ENCODE results near the gene BMPER. TPM values are rescaled to one million over a fixed set of nuclear protein-coding genes. Genes with fewer than 3 reads are reported as not detected.
A peak's percentile ranks its signal among the peaks of the same experiment; 100 is the strongest.

Gene BMPER
- total RNA-seq, 1 experiment from 2014 or later, result not detected

- no peaks in the 10 kb centered on the region for H3K36me3 Mint-ChIP-seq (ENCODE audit: insufficient read depth, unreplicated experiment)
- ChIA-PET POLR2A (no interaction called here), CTCF (no interaction called here)
- no peaks in the 10 kb centered on the region for H3K4me1 Mint-ChIP-seq (ENCODE audit: low read depth, unreplicated experiment)
- H3K27me3 ChIP-seq (replicated peaks; ENCODE audit: control insufficient read depth, insufficient read depth, low read length), result 0 out of 2 replicates have a peak, but pooled peaks cover 2% of the 10 kb centered on the region
- DNase-seq, result peak in 1 of 2 experiments; percentile 11
- peaks cover 38% of the 10 kb centered on the region for H3K27me3 Mint-ChIP-seq (ENCODE audit: insufficient read depth, unreplicated experiment)
- TF ChIP-seq, protein P1, sequence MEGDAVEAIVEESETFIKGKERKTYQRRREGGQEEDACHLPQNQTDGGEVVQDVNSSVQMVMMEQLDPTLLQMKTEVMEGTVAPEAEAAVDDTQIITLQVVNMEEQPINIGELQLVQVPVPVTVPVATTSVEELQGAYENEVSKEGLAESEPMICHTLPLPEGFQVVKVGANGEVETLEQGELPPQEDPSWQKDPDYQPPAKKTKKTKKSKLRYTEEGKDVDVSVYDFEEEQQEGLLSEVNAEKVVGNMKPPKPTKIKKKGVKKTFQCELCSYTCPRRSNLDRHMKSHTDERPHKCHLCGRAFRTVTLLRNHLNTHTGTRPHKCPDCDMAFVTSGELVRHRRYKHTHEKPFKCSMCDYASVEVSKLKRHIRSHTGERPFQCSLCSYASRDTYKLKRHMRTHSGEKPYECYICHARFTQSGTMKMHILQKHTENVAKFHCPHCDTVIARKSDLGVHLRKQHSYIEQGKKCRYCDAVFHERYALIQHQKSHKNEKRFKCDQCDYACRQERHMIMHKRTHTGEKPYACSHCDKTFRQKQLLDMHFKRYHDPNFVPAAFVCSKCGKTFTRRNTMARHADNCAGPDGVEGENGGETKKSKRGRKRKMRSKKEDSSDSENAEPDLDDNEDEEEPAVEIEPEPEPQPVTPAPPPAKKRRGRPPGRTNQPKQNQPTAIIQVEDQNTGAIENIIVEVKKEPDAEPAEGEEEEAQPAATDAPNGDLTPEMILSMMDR (IDR thresholded peaks at IDR 0.05; ENCODE audit: insufficient read depth in 1 of 2, low read depth in 1 of 2, low read length in 1 of 2, severe bottlenecking in 1 of 2, unreplicated experiment in 1 of 2), result no peak
- H3K4me1 ChIP-seq, result 0 out of 2 replicates have a peak, but pooled peaks cover 3% of the 10 kb centered on the region
- H3K4me3 Mint-ChIP-seq (ENCODE audit: unreplicated experiment), result peak overlapping the region; percentile 72
- H3K4me3 ChIP-seq (ENCODE audit: low read depth, low read length), result peak overlapping the region; percentile 37
- H3K36me3 ChIP-seq (ENCODE audit: control insufficient read depth, insufficient read depth, low read length), result no peaks in the 10 kb centered on the region
- H3K9me3 Mint-ChIP-seq (ENCODE audit: unreplicated experiment), result no peaks in the 10 kb centered on the region
- intact Hi-C loops (cut with micrococcal nuclease; ENCODE audit: unreplicated experiment), result loop anchor here (10.0 kb wide), 1 partner anchor 719 kb away; no protein-coding TSS in a partner anchor
- no TSS peak for BruUV-seq (replicated peaks)
- no peak overlapping the region for H3K27ac Mint-ChIP-seq (ENCODE audit: unreplicated experiment)
- no peaks in the 10 kb centered on the region for H3K9me3 ChIP-seq
Observed at GRCh38 chr7:33903791-33904680, 1.3 kb upstream of the BMPER start.

- POLR2A ChIA-PET, result no interaction called here
- TF ChIP-seq, protein P1 (IDR thresholded peaks at IDR 0.05; ENCODE audit: insufficient read depth in 1 of 2, low read depth in 1 of 2, low read length in 1 of 2, severe bottlenecking in 1 of 2, unreplicated experiment in 1 of 2), result no peak
- no peaks in the 10 kb centered on the region for H3K4me1 Mint-ChIP-seq (ENCODE audit: low read depth, unreplicated experiment)
- H3K27ac Mint-ChIP-seq (ENCODE audit: unreplicated experiment), result no peak overlapping the region
- H3K27me3 Mint-ChIP-seq (ENCODE audit: insufficient read depth, unreplicated experiment), result peaks cover 35% of the 10 kb centered on the region
- no peaks in the 10 kb centered on the region for H3K36me3 ChIP-seq (ENCODE audit: control insufficient read depth, insufficient read depth, low read length)
- 0 out of 2 replicates have a peak, but pooled peaks cover 3% of the 10 kb centered on the region for H3K4me1 ChIP-seq
- no peaks in the 10 kb centered on the region for H3K36me3 Mint-ChIP-seq (ENCODE audit: insufficient read depth, unreplicated experiment)
- H3K4me3 ChIP-seq (ENCODE audit: low read depth, low read length), result peak overlapping the region; percentile 37
- no peaks in the 10 kb centered on the region for H3K9me3 Mint-ChIP-seq (ENCODE audit: unreplicated experiment)
- intact Hi-C loops (cut with micrococcal nuclease; ENCODE audit: unreplicated experiment), result loop anchor here (10.0 kb wide), 1 partner anchor 720 kb away; no protein-coding TSS in a partner anchor
- DNase-seq, result peak in 1 of 2 experiments; percentile 34
- peak overlapping the region; percentile 72 for H3K4me3 Mint-ChIP-seq (ENCODE audit: unreplicated experiment)
- CTCF ChIA-PET, result interaction anchor here (1.1 kb wide), 1 partner anchor 29 kb away, joined by 4 read pairs; no protein-coding TSS in a partner anchor
- 0 out of 2 replicates have a peak, but pooled peaks cover 2% of the 10 kb centered on the region for H3K27me3 ChIP-seq (replicated peaks; ENCODE audit: control insufficient read depth, insufficient read depth, low read length)
- BruUV-seq (replicated peaks), result no TSS peak
- no peaks in the 10 kb centered on the region for H3K9me3 ChIP-seq
Observed at GRCh38 chr7:33904681-33905388, 504 bp upstream of the BMPER start.

DNA sequence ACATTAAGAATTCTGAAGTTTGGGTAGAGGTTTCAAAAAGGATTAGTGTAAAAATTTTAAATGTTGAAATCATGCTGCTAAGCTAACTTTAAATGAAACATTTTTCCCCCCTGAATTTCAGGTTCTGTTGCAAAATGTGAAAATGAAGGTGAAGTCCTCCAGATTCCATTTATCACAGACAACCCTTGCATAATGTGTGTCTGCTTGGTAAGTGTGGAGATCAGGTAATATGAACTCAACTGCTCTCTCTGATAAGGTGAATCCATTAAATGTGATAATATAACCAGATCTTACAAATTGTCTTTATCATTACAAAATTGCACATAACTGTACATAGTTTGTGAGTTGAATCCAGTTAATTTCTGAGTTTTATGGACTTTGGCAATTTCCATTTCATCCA, 1.4 kb downstream of the BMPER start:
- Mint-ChIP-seq H3K36me3 (ENCODE audit: insufficient read depth, unreplicated experiment) (no peaks in the 10 kb centered on the region), H3K27ac (ENCODE audit: unreplicated experiment) (no peak overlapping the region), H3K27me3 (ENCODE audit: insufficient read depth, unreplicated experiment) (peaks cover 37% of the 10 kb centered on the region), H3K4me3 (ENCODE audit: unreplicated experiment) (no peak overlapping the region), H3K9me3 (ENCODE audit: unreplicated experiment) (no peaks in the 10 kb centered on the region), H3K4me1 (ENCODE audit: low read depth, unreplicated experiment) (no peaks in the 10 kb centered on the region)
- H3K9me3 ChIP-seq, result no peaks in the 10 kb centered on the region
- ChIA-PET CTCF (no interaction called here), POLR2A (no interaction called here)
- 0 out of 2 replicates have a peak, but pooled peaks cover 2% of the 10 kb centered on the region for H3K27me3 ChIP-seq (replicated peaks; ENCODE audit: control insufficient read depth, insufficient read depth, low read length)
- no peaks in the 10 kb centered on the region for H3K36me3 ChIP-seq (ENCODE audit: control insufficient read depth, insufficient read depth, low read length)
- DNase-seq, result no peak
- TF ChIP-seq, protein P1 (IDR thresholded peaks at IDR 0.05; ENCODE audit: insufficient read depth in 1 of 2, low read depth in 1 of 2, low read length in 1 of 2, severe bottlenecking in 1 of 2, unreplicated experiment in 1 of 2), result no peak
- BruUV-seq (replicated peaks), result no TSS peak
- intact Hi-C loops (cut with micrococcal nuclease; ENCODE audit: unreplicated experiment), result loop anchor here (10.0 kb wide), 1 partner anchor 722 kb away; no protein-coding TSS in a partner anchor
- H3K4me1 ChIP-seq, result 0 out of 2 replicates have a peak, but pooled peaks cover 3% of the 10 kb centered on the region
- no peak overlapping the region for H3K4me3 ChIP-seq (ENCODE audit: low read depth, low read length)
